BE2C (cell line): ENCODE results near the gene BRD4.
"Not testable (repeated sequence)": the region's sequence is repeated elsewhere in the genome, so short reads cannot be mapped to it uniquely, and the experiment has no call there.

Experiments
- DNase-seq: peaks from one replicate; pipeline ENCODE4 v3.0.0-alpha.2; 2020
- H3K27me3 ChIP-seq: fragments of 250-450 bp; sonication (Bioruptor Pico); 2 replicates; pipeline ENCODE4 v1.5.1; 2020; ENCODE audit warnings: mild to moderate bottlenecking
- H3K36me3 ChIP-seq: fragments of 250-450 bp; sonication (Bioruptor Pico); 2 replicates; pipeline ENCODE4 v1.5.1; 2020; ENCODE audit warnings: mild to moderate bottlenecking
- H3K4me1 ChIP-seq: fragments of 250-450 bp; sonication (Bioruptor Pico); 2 replicates; pipeline ENCODE4 v1.5.1; 2020
- H3K4me3 ChIP-seq: 2 replicates; pipeline ENCODE4 v1.5.1; 2011; ENCODE audit warnings: low read depth, low read length
- H3K9me3 ChIP-seq: fragments of 250-450 bp; sonication (Bioruptor Pico); 2 replicates; pipeline ENCODE4 v1.5.1; 2020
- TF ChIP-seq, protein P1 (sequence below): IDR thresholded peaks from 2 replicates; pipeline ENCODE4 v1.5.1; 2012; ENCODE audit warnings: mild to moderate bottlenecking, low read depth, low read length

BRD4 gene

DNA sequence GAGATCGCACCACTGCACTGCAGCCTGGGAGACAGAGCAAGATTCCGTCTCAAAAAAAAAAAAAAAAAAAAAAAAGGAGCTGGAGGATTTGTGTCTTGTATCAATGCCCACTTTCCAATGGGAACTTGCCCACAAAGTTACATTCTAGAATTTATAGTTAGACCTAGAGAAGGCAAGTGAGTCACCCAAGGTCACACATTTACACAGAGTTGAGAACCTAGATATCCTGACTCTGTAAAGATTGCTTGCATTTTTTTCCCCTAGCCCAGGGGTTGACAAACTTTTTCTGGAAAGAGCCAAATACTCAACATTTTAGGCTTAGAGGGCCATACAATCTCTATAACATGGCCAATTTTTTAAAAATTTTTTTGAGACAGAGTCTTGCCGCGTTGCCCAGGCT is 7.7 kb upstream of the BRD4 start:
- TF ChIP-seq, protein P1, sequence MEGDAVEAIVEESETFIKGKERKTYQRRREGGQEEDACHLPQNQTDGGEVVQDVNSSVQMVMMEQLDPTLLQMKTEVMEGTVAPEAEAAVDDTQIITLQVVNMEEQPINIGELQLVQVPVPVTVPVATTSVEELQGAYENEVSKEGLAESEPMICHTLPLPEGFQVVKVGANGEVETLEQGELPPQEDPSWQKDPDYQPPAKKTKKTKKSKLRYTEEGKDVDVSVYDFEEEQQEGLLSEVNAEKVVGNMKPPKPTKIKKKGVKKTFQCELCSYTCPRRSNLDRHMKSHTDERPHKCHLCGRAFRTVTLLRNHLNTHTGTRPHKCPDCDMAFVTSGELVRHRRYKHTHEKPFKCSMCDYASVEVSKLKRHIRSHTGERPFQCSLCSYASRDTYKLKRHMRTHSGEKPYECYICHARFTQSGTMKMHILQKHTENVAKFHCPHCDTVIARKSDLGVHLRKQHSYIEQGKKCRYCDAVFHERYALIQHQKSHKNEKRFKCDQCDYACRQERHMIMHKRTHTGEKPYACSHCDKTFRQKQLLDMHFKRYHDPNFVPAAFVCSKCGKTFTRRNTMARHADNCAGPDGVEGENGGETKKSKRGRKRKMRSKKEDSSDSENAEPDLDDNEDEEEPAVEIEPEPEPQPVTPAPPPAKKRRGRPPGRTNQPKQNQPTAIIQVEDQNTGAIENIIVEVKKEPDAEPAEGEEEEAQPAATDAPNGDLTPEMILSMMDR: no peak
- no peak for DNase-seq
- H3K4me1 ChIP-seq: no peaks in the 10 kb centered on the region
- H3K36me3 ChIP-seq: peaks cover 4% of the 10 kb centered on the region; the same call in 1 of the 2 replicates
- no peaks in the 10 kb centered on the region for H3K27me3 ChIP-seq
- H3K4me3 ChIP-seq: no peak overlapping the region
- no peaks in the 10 kb centered on the region for H3K9me3 ChIP-seq

DNA sequence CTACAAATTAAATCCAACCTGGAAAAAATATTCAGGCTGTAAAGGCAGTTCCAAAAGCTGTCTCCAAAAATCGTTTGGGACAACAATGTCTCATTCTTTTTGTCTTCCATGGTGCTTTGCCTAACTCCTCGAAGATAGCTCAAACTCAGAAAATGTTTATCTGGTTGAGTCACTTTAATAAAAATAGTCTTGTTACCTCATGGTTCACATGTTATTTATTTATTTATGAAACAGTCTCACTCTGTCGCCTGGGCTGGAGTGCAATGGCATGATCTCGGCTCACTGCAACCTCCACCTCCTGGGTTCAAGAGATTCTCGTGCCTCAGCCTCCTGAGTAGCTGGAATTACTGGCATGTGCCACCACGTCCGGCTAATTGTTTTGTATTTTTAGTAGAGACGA is 4.9 kb upstream of the BRD4 start:
- peaks cover 4% of the 10 kb centered on the region; the same call in 1 of the 2 replicates for H3K36me3 ChIP-seq
- TF ChIP-seq, protein P1: no peak
- no peak for DNase-seq
- no peaks in the 10 kb centered on the region for H3K4me1 ChIP-seq
- no peaks in the 10 kb centered on the region for H3K9me3 ChIP-seq
- H3K4me3 ChIP-seq: no peak overlapping the region
- no peaks in the 10 kb centered on the region for H3K27me3 ChIP-seq

DNA sequence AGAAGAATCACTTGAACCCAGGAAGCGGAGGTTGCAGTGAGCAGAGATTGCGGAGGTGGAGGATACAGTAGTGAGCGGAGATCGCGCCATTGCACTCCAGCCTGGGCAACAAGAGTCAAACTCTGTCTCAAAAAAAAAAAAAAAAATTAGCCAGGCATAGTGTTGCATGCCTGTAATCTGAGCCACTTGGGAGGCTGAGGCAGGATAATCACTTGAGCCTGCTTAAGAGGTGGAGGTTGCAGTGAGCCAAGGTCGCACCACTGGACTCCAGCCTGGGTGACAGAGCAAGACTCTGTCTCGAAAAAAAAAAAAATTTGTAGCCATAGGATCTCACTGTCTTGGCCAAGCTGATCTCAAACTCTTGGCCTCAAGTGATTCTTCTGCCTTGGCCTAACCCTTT is 3.7 kb upstream of the BRD4 start:
- not testable (repeated sequence) for H3K9me3 ChIP-seq, H3K4me1 ChIP-seq, H3K27me3 ChIP-seq, DNase-seq, H3K4me3 ChIP-seq, H3K36me3 ChIP-seq

DNA sequence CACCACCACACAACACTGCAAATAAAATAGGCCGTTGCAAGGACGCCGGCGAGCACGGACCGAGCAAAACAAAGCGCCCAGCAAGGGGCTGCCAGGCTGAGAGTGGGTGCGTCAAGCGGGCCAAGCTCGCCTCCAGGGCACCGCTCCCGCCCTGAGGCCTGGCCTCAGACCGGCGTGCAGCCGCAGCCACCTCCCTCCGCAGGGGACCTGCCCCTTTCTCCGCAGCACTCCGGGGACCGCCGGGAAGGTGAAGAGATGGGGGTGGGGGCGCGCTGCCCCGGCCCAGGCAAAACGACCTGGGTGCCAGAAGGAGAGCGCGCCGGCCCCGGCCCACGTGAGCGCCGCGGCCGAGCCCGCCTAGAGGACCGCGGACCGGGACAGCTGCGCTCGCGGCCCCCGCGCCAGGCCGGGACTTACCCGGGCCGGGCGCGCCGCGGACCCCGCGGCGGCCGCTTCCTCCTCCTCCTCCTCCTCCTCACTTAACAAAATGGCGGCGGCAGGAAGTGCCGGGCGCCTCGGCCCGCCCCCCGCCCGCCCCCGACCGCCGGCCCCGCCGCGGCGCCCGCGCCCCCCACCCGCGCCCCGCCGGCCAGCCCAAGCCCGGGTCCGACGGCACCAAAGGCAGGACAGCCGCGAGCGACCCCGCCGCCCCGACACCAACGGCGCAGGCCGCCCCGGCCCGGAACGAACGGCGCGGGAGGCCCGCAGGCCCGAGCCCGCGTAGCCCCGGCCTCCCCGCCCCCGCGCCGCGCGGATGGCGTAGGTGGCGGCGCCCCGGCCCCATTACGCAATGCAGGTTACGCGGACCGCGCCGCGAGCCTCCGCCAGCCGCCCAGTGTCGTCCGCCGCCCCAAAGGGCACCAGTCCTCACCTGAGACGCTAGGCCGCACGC is 674 bp downstream of the BRD4 start:
- Histone ChIP-seq H3K27me3 (no peaks in the 10 kb centered on the region), H3K36me3 (peaks cover 4% of the 10 kb centered on the region; the same call in 1 of the 2 replicates), H3K9me3 (no peaks in the 10 kb centered on the region), H3K4me1 (peaks cover 5% of the 10 kb centered on the region; the same call in 1 of the 2 replicates), H3K4me3 (peak overlapping the region; percentile 95)
- peak; percentile 62 for DNase-seq
- TF ChIP-seq, protein P1: no peak

DNA sequence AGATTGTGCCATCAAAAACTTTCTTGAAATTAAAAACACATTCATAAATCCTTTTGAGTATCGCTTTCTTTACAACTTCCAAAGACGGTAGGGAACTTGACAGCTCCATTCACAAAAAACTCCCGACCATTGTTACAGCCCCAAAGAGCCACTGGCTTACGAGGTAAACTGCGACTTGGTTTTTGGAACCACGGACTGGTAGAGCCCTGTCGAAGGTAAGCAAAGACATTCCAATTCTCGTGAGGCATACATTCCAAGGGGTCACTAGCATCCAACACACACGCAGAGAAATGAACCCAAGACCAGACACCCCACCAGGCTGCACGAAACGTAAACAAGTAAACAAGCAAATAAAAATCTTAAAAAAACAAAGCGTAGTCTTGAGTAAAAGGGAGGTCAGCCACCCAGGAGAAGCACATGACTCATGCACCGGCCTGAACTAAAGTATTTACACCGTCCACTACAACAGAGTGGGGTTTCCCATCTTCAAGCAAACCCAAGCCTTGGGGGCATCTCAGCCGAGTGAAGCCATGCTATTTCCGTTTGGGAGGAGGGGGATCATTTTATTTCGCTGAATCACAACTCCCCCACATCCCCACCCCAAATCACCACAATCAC is 1.4 kb downstream of the BRD4 start:
- H3K9me3 ChIP-seq: no peaks in the 10 kb centered on the region
- H3K4me3 ChIP-seq: peak overlapping the region; percentile 95
- DNase-seq: no peak
- TF ChIP-seq, protein P1: no peak
- no peaks in the 10 kb centered on the region for H3K27me3 ChIP-seq
- H3K4me1 ChIP-seq: peaks cover 5% of the 10 kb centered on the region; the same call in 1 of the 2 replicates
- H3K36me3 ChIP-seq: no peaks in the 10 kb centered on the region

DNA sequence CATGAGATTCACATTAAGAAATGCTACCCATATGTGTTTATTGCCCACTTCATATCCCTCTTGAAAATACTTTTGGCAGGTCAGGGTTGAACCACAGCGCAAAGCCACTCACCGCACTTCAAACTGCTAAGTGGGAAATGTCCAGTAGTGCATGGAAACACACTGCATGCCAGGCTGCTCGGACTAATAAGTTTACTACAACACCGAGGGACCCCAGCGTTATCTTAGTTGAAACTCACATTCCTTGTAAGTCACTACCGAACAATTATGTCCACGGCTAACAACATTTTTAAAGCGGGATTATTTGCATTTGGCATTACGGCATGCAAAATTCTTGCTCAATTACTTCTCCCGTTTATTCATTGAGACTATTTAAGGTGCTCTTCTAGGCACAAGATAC is 4.0 kb downstream of the BRD4 start:
- Histone ChIP-seq H3K4me3 (no peak overlapping the region), H3K9me3 (no peaks in the 10 kb centered on the region), H3K4me1 (peaks cover 12% of the 10 kb centered on the region), H3K36me3 (no peaks in the 10 kb centered on the region), H3K27me3 (no peaks in the 10 kb centered on the region)
- TF ChIP-seq, protein P1: no peak
- DNase-seq: no peak
